H1 (cell line): ENCODE results near the gene CENPM. TPM values are rescaled to one million over a fixed set of nuclear protein-coding genes. Genes with fewer than 3 reads are reported as not detected.

Experiments used
- CTCF ChIA-PET: fragments of 300-600 bp; sonication (Branson Sonifier 250); formaldehyde crosslinking; loops from one replicate; lab custom pipeline; 2021; ENCODE audit not compliant: partially characterized antibody; lab: Charles Lee
- POLR2A ChIA-PET: fragments of 300-600 bp; sonication (Branson Sonifier 250); formaldehyde crosslinking; loops from one replicate; lab custom pipeline; 2021; ENCODE audit warnings: inconsistent platforms; ENCODE audit not compliant: partially characterized antibody; lab: Charles Lee
- DNase-seq, 2 experiments: peaks; one replicate each; pipeline versions ENCODE4 v3.0.0 to v3.0.0-alpha.2; 2010 to 2022; ENCODE audit warnings: low spot score in 2 of 2, low read depth in 1 of 2, mixed read lengths in 1 of 2
- FAIRE-seq: peaks from 2 replicates; lab custom pipeline; 2011; peaks lifted over from hg19 to GRCh38; lab: Jason Lieb, UNC
- H2AFZ ChIP-seq: 2 replicates; pipeline ENCODE4 v1.8.1; 2012; ENCODE audit warnings: low read length, inconsistent platforms
- H2AK5ac ChIP-seq: 2 replicates; pipeline ENCODE4 v1.6.1; 2013; ENCODE audit warnings: low read depth, low read length
- H2BK120ac ChIP-seq: replicated peaks from 2 replicates; pipeline ENCODE3; 2013; ENCODE audit warnings: low read depth, low read length, inconsistent platforms
- H2BK12ac ChIP-seq: 2 replicates; pipeline ENCODE4 v1.6.1; 2013; ENCODE audit warnings: low read depth, low read length
- H2BK15ac ChIP-seq: 2 replicates; pipeline ENCODE4 v1.6.1; 2013; ENCODE audit warnings: low read length
- H2BK20ac ChIP-seq: 2 replicates; pipeline ENCODE4 v1.6.1; 2013; ENCODE audit warnings: low read length
- H2BK5ac ChIP-seq: 2 replicates; pipeline ENCODE4 v1.6.1; 2013; ENCODE audit warnings: low read depth, low read length
- H3K14ac ChIP-seq: 2 replicates; pipeline ENCODE4 v1.6.1; 2013; ENCODE audit warnings: inconsistent platforms; ENCODE audit not compliant: insufficient read length
- H3K18ac ChIP-seq: 2 replicates; pipeline ENCODE4 v1.6.1; 2013; ENCODE audit warnings: low read length; ENCODE audit errors: extremely low read depth
- H3K23ac ChIP-seq: 2 replicates; pipeline ENCODE4 v1.6.1; 2013; ENCODE audit warnings: inconsistent platforms; ENCODE audit not compliant: insufficient read length
- H3K23me2 ChIP-seq: 2 replicates; pipeline ENCODE4 v1.6.1; 2013; ENCODE audit warnings: low read depth, low read length
- H3K27ac ChIP-seq: 2 replicates; pipeline ENCODE4 v1.6.1; 2011; ENCODE audit warnings: low read depth, low read length, inconsistent platforms
- H3K27me3 ChIP-seq, 4 experiments: replicated peaks in 1 of 4; 1 replicate in 1 of 4; 2 replicates in 3 of 4; pipeline versions ENCODE4 v1.6.1 to v1.8.1; 2011 to 2013; ENCODE audit warnings: low read length in 3 of 4, mild to moderate bottlenecking in 3 of 4, inconsistent platforms in 2 of 4, mixed read lengths in 2 of 4, moderate library complexity in 1 of 4; ENCODE audit not compliant: control insufficient read depth in 3 of 4, insufficient read depth in 3 of 4; ENCODE audit errors: extremely low read depth in 1 of 4
- H3K36me3 ChIP-seq, 4 experiments: 2 replicates each; pipeline versions ENCODE4 v1.6.1 to v1.8.1; 2011 to 2013; ENCODE audit warnings: mild to moderate bottlenecking in 4 of 4, low read length in 3 of 4, moderate library complexity in 2 of 4, control low read depth in 1 of 4, inconsistent platforms in 1 of 4; ENCODE audit not compliant: insufficient read depth in 4 of 4, control insufficient read depth in 2 of 4
- H3K4ac ChIP-seq: replicated peaks from 2 replicates; pipeline ENCODE3; 2013; ENCODE audit warnings: low read length, low read depth, mixed read lengths, inconsistent platforms; ENCODE audit not compliant: insufficient read length
- H3K4me1 ChIP-seq, 4 experiments: replicated peaks in 1 of 4; 1 replicate in 1 of 4; 2 replicates in 3 of 4; pipeline versions ENCODE4 v1.6.1 to v1.8.1; 2011 to 2013; ENCODE audit warnings: low read length in 3 of 4, inconsistent platforms in 2 of 4, mixed read lengths in 1 of 4; ENCODE audit not compliant: insufficient read depth in 4 of 4, control insufficient read depth in 3 of 4
- H3K4me2 ChIP-seq, 2 experiments: 2 replicates each; pipeline versions ENCODE4 v1.6.1 to v1.8.1; 2011 to 2013; ENCODE audit warnings: low read depth in 2 of 2, low read length in 2 of 2, control low read depth in 1 of 2, inconsistent platforms in 1 of 2, mild to moderate bottlenecking in 1 of 2; ENCODE audit not compliant: insufficient read depth in 1 of 2
- H3K4me3 ChIP-seq, 4 experiments: fragments of 200-600, 300-600 bp in 1 of 4; sonication (generic), shearing (Covaris generic), sonication (Bioruptor Twin) in 1 of 4; 2 replicates each; pipeline versions ENCODE4 v1.5.1 to v1.8.1; 2011 to 2016; ENCODE audit warnings: low read length in 4 of 4, low read depth in 3 of 4, control low read depth in 2 of 4, inconsistent platforms in 2 of 4, mild to moderate bottlenecking in 2 of 4, mixed read lengths in 1 of 4, moderate library complexity in 1 of 4; ENCODE audit not compliant: insufficient read depth in 2 of 4; ENCODE audit errors: extremely low read depth in 1 of 4
- H3K56ac ChIP-seq: replicated peaks from 2 replicates; pipeline ENCODE3; 2013; ENCODE audit warnings: low read depth, mild to moderate bottlenecking, mixed read lengths, low read length, inconsistent platforms; ENCODE audit not compliant: insufficient read length
- H3K79me1 ChIP-seq: 2 replicates; pipeline ENCODE4 v1.6.1; 2013; ENCODE audit warnings: low read depth, low read length, control low read depth
- H3K79me2 ChIP-seq, 2 experiments: 2 replicates each; pipeline versions ENCODE4 v1.6.1 to v1.8.1; 2012 to 2013; ENCODE audit warnings: low read length in 2 of 2, mild to moderate bottlenecking in 2 of 2, inconsistent platforms in 1 of 2; ENCODE audit not compliant: insufficient read depth in 2 of 2, control insufficient read depth in 1 of 2
- H3K9ac ChIP-seq, 4 experiments: replicated peaks in 1 of 4; 1 replicate in 1 of 4; 2 replicates in 3 of 4; pipeline versions ENCODE4 v1.6.1 to v1.8.1; 2011 to 2013; ENCODE audit warnings: low read depth in 3 of 4, low read length in 3 of 4, control low read depth in 2 of 4, mild to moderate bottlenecking in 2 of 4, moderate library complexity in 2 of 4, inconsistent platforms in 1 of 4; ENCODE audit errors: extremely low read depth in 1 of 4
- H3K9me3 ChIP-seq, 2 experiments: 2 replicates each; pipeline versions ENCODE4 v1.6.1 to v1.8.1; 2012 to 2013; ENCODE audit warnings: mild to moderate bottlenecking in 2 of 2, moderate library complexity in 2 of 2, control low read depth in 1 of 2, inconsistent platforms in 1 of 2, low read depth in 1 of 2, low read length in 1 of 2, mixed read lengths in 1 of 2; ENCODE audit not compliant: insufficient read depth in 2 of 2
- H4K20me1 ChIP-seq, 2 experiments: replicated peaks in 1 of 2; 2 replicates each; pipeline versions ENCODE3 to v1.8.1; 2011 to 2013; ENCODE audit warnings: inconsistent platforms in 2 of 2, low read length in 2 of 2, mild to moderate bottlenecking in 1 of 2; ENCODE audit not compliant: insufficient read depth in 2 of 2, control insufficient read depth in 1 of 2
- H4K5ac ChIP-seq: 2 replicates; pipeline ENCODE4 v1.6.1; 2013; ENCODE audit warnings: low read length, low read depth, mixed read lengths, inconsistent platforms; ENCODE audit not compliant: insufficient read length
- H4K8ac ChIP-seq: 2 replicates; pipeline ENCODE4 v1.8.0; 2013; ENCODE audit warnings: mild to moderate bottlenecking, moderate library complexity, low read length, inconsistent platforms; ENCODE audit not compliant: insufficient read depth; ENCODE audit errors: extremely low read depth
- H4K91ac ChIP-seq: replicated peaks from 2 replicates; pipeline ENCODE3; 2013; ENCODE audit warnings: low read length, mixed read lengths, inconsistent platforms; ENCODE audit not compliant: insufficient read length
- CBX5 ChIP-seq: fragments of 300-800, 300-1000 bp; sonication (generic); IDR thresholded peaks from 2 replicates; pipeline ENCODE4 v1.7.1; 2016; ENCODE audit warnings: antibody characterized with exemption, low read length, low read depth
- CREB1 ChIP-seq: IDR thresholded peaks from 2 replicates; pipeline ENCODE4 v1.6.1; 2012; ENCODE audit warnings: inconsistent platforms
- CTBP2 ChIP-seq: IDR thresholded peaks from 2 replicates; pipeline ENCODE4 v1.7.0; 2011; ENCODE audit warnings: borderline replicate concordance, mild to moderate bottlenecking, moderate library complexity, mixed read lengths, low read length; ENCODE audit not compliant: insufficient read depth, insufficient read length
- EZH2 ChIP-seq: fragments of 200-600 bp; sonication (generic); IDR thresholded peaks from 2 replicates; pipeline ENCODE4 v1.7.1; 2012; ENCODE audit warnings: low read depth, mild to moderate bottlenecking, moderate library complexity, low read length, inconsistent platforms; ENCODE audit not compliant: severe bottlenecking
- GABPA ChIP-seq: IDR thresholded peaks from 2 replicates; pipeline ENCODE4 v1.6.1; 2011; ENCODE audit warnings: mild to moderate bottlenecking, low read length, moderate library complexity, borderline replicate concordance; ENCODE audit not compliant: insufficient read depth
- KDM1A ChIP-seq: fragments of 200-600, 300-600 bp; sonication (generic); IDR thresholded peaks from 2 replicates; pipeline ENCODE4 v1.7.1; 2016; ENCODE audit warnings: mild to moderate bottlenecking, low read length, borderline replicate concordance
- KDM5A ChIP-seq: fragments of 200-600 bp; IDR thresholded peaks from 2 replicates; pipeline ENCODE4 v1.7.1; 2012; ENCODE audit warnings: mild to moderate bottlenecking, low read length, inconsistent platforms, mixed read lengths
- POLR2AphosphoS5 ChIP-seq: IDR thresholded peaks from 2 replicates; pipeline ENCODE4 v1.6.1; 2011; ENCODE audit warnings: low read depth, low read length
- RXRA ChIP-seq: IDR thresholded peaks from 2 replicates; pipeline ENCODE4 v1.6.1; 2011; ENCODE audit warnings: low read depth, mild to moderate bottlenecking, low read length, moderate library complexity; ENCODE audit not compliant: insufficient read depth
- SIRT6 ChIP-seq: IDR thresholded peaks from one replicate; pipeline ENCODE4 v1.7.1; 2012; ENCODE audit warnings: low read length, inconsistent platforms
- USF2 ChIP-seq: IDR thresholded peaks from 2 replicates; pipeline ENCODE4 v1.6.1; 2011; ENCODE audit warnings: low read length, improper control_type of control experiment
- WGBS, 2 experiments: shearing (Covaris generic) in 1 of 2; methylation state at CpG; one replicate each; pipeline versions ENCODE4 v1.1.6 to v1.1.7; 2013 to 2015; ENCODE audit warnings: low lambda C conversion rate in 2 of 2, mixed read lengths in 2 of 2, inconsistent platforms in 1 of 2, low coverage in 1 of 2, missing lambda C conversion rate in 1 of 2; ENCODE audit not compliant: insufficient replicate concordance in 2 of 2, insufficient coverage in 1 of 2, insufficient read length in 1 of 2; ENCODE audit errors: extremely low coverage in 1 of 2, missing lambda C conversion rate in 1 of 2; 5-methylcytosine and 5-hydroxymethylcytosine counted together
- polyA plus RNA-seq, 7 experiments: library from polyadenylated mRNA; depleted of rRNA in 3 of 7; stranded (reverse) in 5 of 7; unstranded in 2 of 7; fragments of >200 nt in 5 of 7; fragments of 200-250 nt in 2 of 7; gene quantifications; 1 replicate in 5 of 7; 2 replicates in 1 of 7; 4 replicates in 1 of 7; pipeline versions ENCODE4 v1.2.1 to v1.2.3, GENCODE V29; 2011 to 2013; ENCODE audit warnings: missing spikeins in 2 of 7, mixed read lengths in 2 of 7
- total RNA-seq: library from RNA; stranded (reverse); fragmentation: NEBNext Ultra II Directional; extraction: Animal tissue kit (Norgen Biotek cat#: 25700); gene quantifications from 2 replicates; pipeline ENCODE4 v1.2.1, GENCODE V29; 2021

Gene CENPM
- total and polyA plus RNA-seq, 2 of the 8 experiments (the other 6 are each of a cell fraction or from before 2014, with no cell fraction given): 32.0 to 80.4 TPM

- Histone ChIP-seq H3K18ac (no peak overlapping the region), H2AFZ (no peak overlapping the region), H2BK12ac (no peak overlapping the region), H4K91ac (no peak overlapping the region), H4K5ac (no peak overlapping the region), H3K4me3 (peak overlapping the region; percentile 10 to 52 (median 14); a peak in 6 of 8 replicates), H2BK120ac (no peak overlapping the region), H3K9ac (no peak overlapping the region), H3K36me3 (peaks cover 0 to 16% (median 0%) of the 10 kb centered on the region in 4 experiments; a peak in 1 of 8 replicates), H2BK15ac (no peak overlapping the region), H2BK20ac (no peak overlapping the region), H3K27me3 (peaks cover 79 to 100% (median 97%) of the 10 kb centered on the region in 4 experiments), H3K4me2 (peak overlapping the region; percentile 68 to 95), H4K8ac (peak overlapping the region; percentile 80; the same call in 1 of the 2 replicates), H3K79me1 (no peaks in the 10 kb centered on the region), H3K23ac (no peak overlapping the region), H3K14ac (no peak overlapping the region), H3K79me2 (no peaks in the 10 kb centered on the region), H2BK5ac (no peak overlapping the region), H3K4ac (no peak overlapping the region), H4K20me1 (peaks cover 13 to 28% of the 10 kb centered on the region in 2 experiments), H2AK5ac (no peak overlapping the region), H3K4me1 (peaks cover 0 to 24% (median 12%) of the 10 kb centered on the region in 4 experiments; a peak in 6 of 7 replicates), H3K27ac (no peak overlapping the region), H3K56ac (no peak overlapping the region), H3K23me2 (peaks cover 10% of the 10 kb centered on the region; the same call in 1 of the 2 replicates), H3K9me3 (no peaks in the 10 kb centered on the region; a peak in 1 of 4 replicates)
- ChIA-PET POLR2A (interaction anchor here (0.6 to 1.3 kb wide), 4 partner anchors 12 to 212 kb away, joined by 3 to 5 read pairs (median 4); partner anchors contain the start of gene TNFRSF13C), CTCF (interaction anchor here (0.6 to 1.3 kb wide), 3 partner anchors 27 to 217 kb away, joined by 3 to 4 read pairs (median 3); no protein-coding TSS in a partner anchor)
- FAIRE-seq: no peak
- DNase-seq: no peak
- WGBS, 2 experiments: 3% methylated on average over 64 of the region's 79 CpGs; no CpG with 5 or more reads in 1 of the 2 experiments
- TF ChIP-seq CBX5 (no peak), GABPA (no peak), CREB1 (peak; percentile 89), USF2 (no peak), RXRA (no peak), KDM1A (no peak), SIRT6 (no peak), CTBP2 (no peak), EZH2 (peak; percentile 59), POLR2AphosphoS5 (no peak), KDM5A (no peak)
Observed at GRCh38 chr22:41913842-41914534, 33.0 kb downstream of the CENPM start.
